Liver (tissue), 9 donors: ENCODE data around the gene FPR1. TPM values are rescaled to one million over a fixed set of nuclear protein-coding genes. Genes with fewer than 3 reads are reported as not detected.

ENCODE experiments used
- DNase-seq: peaks from one replicate; pipeline ENCODE4 v3.0.0-alpha.2; 2017; ENCODE audit warnings: low spot score
- H3K27ac ChIP-seq, 2 donors: one replicate each; pipeline ENCODE4 v1.7.0; 2013; ENCODE audit warnings: inconsistent platforms in 2 of 2, low read length in 2 of 2, control low read depth in 1 of 2, low read depth in 1 of 2, mild to moderate bottlenecking in 1 of 2
- H3K27me3 ChIP-seq, 4 donors: one replicate each; pipeline versions ENCODE4 v1.6.1 to v1.7.0; 2013; ENCODE audit warnings: low read length in 3 of 4, inconsistent platforms in 1 of 4, mild to moderate bottlenecking in 1 of 4, moderate library complexity in 1 of 4; ENCODE audit not compliant: control insufficient read depth in 4 of 4, insufficient read depth in 4 of 4
- H3K36me3 ChIP-seq, 4 donors: one replicate each; pipeline versions ENCODE4 v1.6.1 to v1.7.0; 2013; ENCODE audit warnings: low read length in 3 of 4, mild to moderate bottlenecking in 3 of 4, low read depth in 1 of 4, moderate library complexity in 1 of 4; ENCODE audit not compliant: control insufficient read depth in 4 of 4, insufficient read depth in 3 of 4
- H3K4me1 ChIP-seq, 4 donors: one replicate each; pipeline versions ENCODE4 v1.6.1 to v1.7.0; 2013; ENCODE audit warnings: low read length in 3 of 4, mild to moderate bottlenecking in 3 of 4, moderate library complexity in 1 of 4; ENCODE audit not compliant: control insufficient read depth in 4 of 4, insufficient read depth in 4 of 4
- H3K4me3 ChIP-seq, 3 donors: one replicate each; pipeline versions ENCODE4 v1.6.1 to v1.7.0; 2013; ENCODE audit warnings: low read length in 3 of 3, control low read depth in 1 of 3, low read depth in 1 of 3, mild to moderate bottlenecking in 1 of 3
- H3K9ac ChIP-seq, 2 donors: one replicate each; pipeline ENCODE4 v1.7.0; 2013; ENCODE audit warnings: low read length in 2 of 2, mild to moderate bottlenecking in 2 of 2, moderate library complexity in 2 of 2, control low read depth in 1 of 2, low read depth in 1 of 2
- H3K9me3 ChIP-seq, 4 donors: one replicate each; pipeline versions ENCODE4 v1.6.1 to v1.7.0; 2013; ENCODE audit warnings: low read length in 3 of 4; ENCODE audit not compliant: control insufficient read depth in 4 of 4
- EGR1 ChIP-seq, 2 donors: IDR thresholded peaks; 2 replicates each; pipeline ENCODE4 v1.6.1; 2016 to 2018; ENCODE audit warnings: antibody characterized with exemption in 2 of 2, low read depth in 2 of 2
- FOXA1 ChIP-seq: IDR thresholded peaks from 2 replicates; pipeline ENCODE4 v1.6.1; 2016; ENCODE audit warnings: antibody characterized with exemption
- FOXA2 ChIP-seq: IDR thresholded peaks from 2 replicates; pipeline ENCODE4 v1.6.1; 2016; ENCODE audit warnings: antibody characterized with exemption
- GABPA ChIP-seq, 2 donors: IDR thresholded peaks in 1 of 2; conservative IDR thresholded peaks in 1 of 2; 2 replicates each; pipeline ENCODE4 v1.6.1; 2016; ENCODE audit warnings: antibody characterized with exemption in 2 of 2, mild to moderate bottlenecking in 1 of 2, moderate library complexity in 1 of 2
- HNF4A ChIP-seq, 2 donors: conservative IDR thresholded peaks; 2 replicates each; pipeline ENCODE4 v1.6.1; 2016; ENCODE audit warnings: antibody characterized with exemption in 2 of 2, mild to moderate bottlenecking in 2 of 2
- HNF4G ChIP-seq: IDR thresholded peaks from 2 replicates; pipeline ENCODE4 v1.6.1; 2016; ENCODE audit warnings: antibody characterized with exemption
- JUND ChIP-seq, 2 donors: IDR thresholded peaks; 2 replicates each; pipeline ENCODE4 v1.6.1; 2016; ENCODE audit warnings: antibody characterized with exemption in 2 of 2
- NR2F2 ChIP-seq: IDR thresholded peaks from 2 replicates; pipeline ENCODE4 v1.6.1; 2016; ENCODE audit warnings: antibody characterized with exemption
- RAD21 ChIP-seq, 2 donors: IDR thresholded peaks; 2 replicates each; pipeline ENCODE4 v1.6.1; 2016; ENCODE audit warnings: antibody characterized with exemption in 2 of 2, mild to moderate bottlenecking in 2 of 2
- RXRA ChIP-seq, 2 donors: IDR thresholded peaks; 2 replicates each; pipeline ENCODE4 v1.6.1; 2017 to 2018; ENCODE audit warnings: antibody characterized with exemption in 2 of 2, mild to moderate bottlenecking in 1 of 2
- SP1 ChIP-seq: IDR thresholded peaks from 2 replicates; pipeline ENCODE4 v1.6.1; 2018; ENCODE audit warnings: antibody characterized with exemption, mild to moderate bottlenecking
- TAF1 ChIP-seq: conservative IDR thresholded peaks from 2 replicates; pipeline ENCODE4 v1.6.1; 2016; ENCODE audit warnings: antibody characterized with exemption, mild to moderate bottlenecking
- YY1 ChIP-seq: IDR thresholded peaks from 2 replicates; pipeline ENCODE4 v1.6.1; 2016; ENCODE audit warnings: antibody characterized with exemption, mild to moderate bottlenecking
- WGBS: extraction: QIAGEN DNeasy Blood & Tissue Kit; methylation state at CpG from one replicate; pipeline ENCODE4 v1.1.7; 2013; 5-methylcytosine and 5-hydroxymethylcytosine counted together
- polyA plus RNA-seq, 2 donors: library from polyadenylated mRNA; stranded (reverse) in 1 of 2; unstranded in 1 of 2; fragments of 200-250 nt in 1 of 2; fragments of >200 nt in 1 of 2; fragmentation: Nextera tagmentation in 1 of 2; extraction: Ambion mirVana in 1 of 2; gene quantifications; one replicate each; pipeline versions ENCODE4 v1.2.1 to v1.2.3, GENCODE V29; 2013 to 2015
- total RNA-seq, 2 donors: library from RNA; depleted of rRNA; stranded (reverse); fragments of >200 nt; gene quantifications; one replicate each; pipeline ENCODE4 v1.2.3, GENCODE V29; 2014
- TF ChIP-seq, protein P1 (sequence below): IDR thresholded peaks from 2 replicates; pipeline ENCODE4 v1.6.1; 2016; ENCODE audit warnings: antibody characterized with exemption
- TF ChIP-seq, protein P2 (sequence below): fragments of 150-350 bp; IDR thresholded peaks from 2 replicates; pipeline ENCODE4 v1.5.1; 2017; ENCODE audit warnings: improper control_type of control experiment, low read depth, low read length; ENCODE audit not compliant: missing input control
- TF ChIP-seq, protein P3 (sequence below): IDR thresholded peaks from 2 replicates; pipeline ENCODE4 v1.6.1; 2016; ENCODE audit warnings: antibody characterized with exemption, mild to moderate bottlenecking
- TF ChIP-seq, protein P4 (sequence below): IDR thresholded peaks from 2 replicates; pipeline ENCODE4 v1.6.1; 2016; ENCODE audit warnings: antibody characterized with exemption
- TF ChIP-seq, protein P5 (sequence below): IDR thresholded peaks from 2 replicates; pipeline ENCODE4 v1.6.1; 2016; ENCODE audit warnings: antibody characterized with exemption
- donor health status: healthy.
- donor health status: healthy.
- donor health status: healthy.
- donor health status: healthy.
- donor health status: healthy.

The FPR1 gene
- total and polyA plus RNA-seq, 4 donors: 2.7 to 17.0 (median 8.1) TPM

DNA sequence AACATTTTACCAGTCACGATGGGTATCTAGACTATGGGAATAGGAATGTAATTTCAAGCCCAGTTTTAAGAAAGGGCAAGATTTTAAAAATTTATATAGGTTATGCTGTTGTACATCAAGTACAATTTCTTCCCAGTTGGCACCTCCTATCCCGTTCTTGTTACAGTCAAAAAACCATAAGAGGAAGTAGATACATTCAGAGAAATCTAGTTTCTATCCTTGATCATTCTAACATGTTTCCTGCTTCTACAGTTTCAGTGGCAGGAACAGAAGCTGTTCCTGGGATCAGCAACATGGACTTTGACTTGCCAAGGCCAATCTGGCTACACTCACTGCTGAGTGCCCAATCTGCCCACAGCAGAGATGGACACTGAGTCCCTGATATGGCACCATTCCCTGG lies 28.6 kb upstream of the FPR1 start:
- Histone ChIP-seq H3K4me3 (no peak overlapping the region), H3K36me3 (no peaks in the 10 kb centered on the region), H3K27ac (no peak overlapping the region), H3K27me3 (no peaks in the 10 kb centered on the region), H3K9ac (no peak overlapping the region), H3K4me1 (no peaks in the 10 kb centered on the region), H3K9me3 (peaks cover 0 to 3% (median 0%) of the 10 kb centered on the region in 4 donors)
- no peak for DNase-seq
- TF ChIP-seq YY1: no peak
- no peak for TF ChIP-seq FOXA2
- no peak for TF ChIP-seq FOXA1
- TF ChIP-seq, protein P1, sequence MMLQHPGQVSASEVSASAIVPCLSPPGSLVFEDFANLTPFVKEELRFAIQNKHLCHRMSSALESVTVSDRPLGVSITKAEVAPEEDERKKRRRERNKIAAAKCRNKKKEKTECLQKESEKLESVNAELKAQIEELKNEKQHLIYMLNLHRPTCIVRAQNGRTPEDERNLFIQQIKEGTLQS: no peak
- no peak for TF ChIP-seq GABPA (IDR thresholded peaks at IDR 0.05 in 1 of 2, conservative IDR thresholded peaks at IDR 0.05 in 1 of 2)
- no peak for TF ChIP-seq EGR1 (IDR thresholded peaks at IDR 0.05; ENCODE audit: low read depth in 2 of 2)
- TF ChIP-seq HNF4G: no peak
- TF ChIP-seq RAD21 (IDR thresholded peaks at IDR 0.05): no peak
- no peak for TF ChIP-seq JUND (IDR thresholded peaks at IDR 0.05)
- TF ChIP-seq, protein P2, sequence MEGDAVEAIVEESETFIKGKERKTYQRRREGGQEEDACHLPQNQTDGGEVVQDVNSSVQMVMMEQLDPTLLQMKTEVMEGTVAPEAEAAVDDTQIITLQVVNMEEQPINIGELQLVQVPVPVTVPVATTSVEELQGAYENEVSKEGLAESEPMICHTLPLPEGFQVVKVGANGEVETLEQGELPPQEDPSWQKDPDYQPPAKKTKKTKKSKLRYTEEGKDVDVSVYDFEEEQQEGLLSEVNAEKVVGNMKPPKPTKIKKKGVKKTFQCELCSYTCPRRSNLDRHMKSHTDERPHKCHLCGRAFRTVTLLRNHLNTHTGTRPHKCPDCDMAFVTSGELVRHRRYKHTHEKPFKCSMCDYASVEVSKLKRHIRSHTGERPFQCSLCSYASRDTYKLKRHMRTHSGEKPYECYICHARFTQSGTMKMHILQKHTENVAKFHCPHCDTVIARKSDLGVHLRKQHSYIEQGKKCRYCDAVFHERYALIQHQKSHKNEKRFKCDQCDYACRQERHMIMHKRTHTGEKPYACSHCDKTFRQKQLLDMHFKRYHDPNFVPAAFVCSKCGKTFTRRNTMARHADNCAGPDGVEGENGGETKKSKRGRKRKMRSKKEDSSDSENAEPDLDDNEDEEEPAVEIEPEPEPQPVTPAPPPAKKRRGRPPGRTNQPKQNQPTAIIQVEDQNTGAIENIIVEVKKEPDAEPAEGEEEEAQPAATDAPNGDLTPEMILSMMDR: no peak
- TF ChIP-seq, protein P3, sequence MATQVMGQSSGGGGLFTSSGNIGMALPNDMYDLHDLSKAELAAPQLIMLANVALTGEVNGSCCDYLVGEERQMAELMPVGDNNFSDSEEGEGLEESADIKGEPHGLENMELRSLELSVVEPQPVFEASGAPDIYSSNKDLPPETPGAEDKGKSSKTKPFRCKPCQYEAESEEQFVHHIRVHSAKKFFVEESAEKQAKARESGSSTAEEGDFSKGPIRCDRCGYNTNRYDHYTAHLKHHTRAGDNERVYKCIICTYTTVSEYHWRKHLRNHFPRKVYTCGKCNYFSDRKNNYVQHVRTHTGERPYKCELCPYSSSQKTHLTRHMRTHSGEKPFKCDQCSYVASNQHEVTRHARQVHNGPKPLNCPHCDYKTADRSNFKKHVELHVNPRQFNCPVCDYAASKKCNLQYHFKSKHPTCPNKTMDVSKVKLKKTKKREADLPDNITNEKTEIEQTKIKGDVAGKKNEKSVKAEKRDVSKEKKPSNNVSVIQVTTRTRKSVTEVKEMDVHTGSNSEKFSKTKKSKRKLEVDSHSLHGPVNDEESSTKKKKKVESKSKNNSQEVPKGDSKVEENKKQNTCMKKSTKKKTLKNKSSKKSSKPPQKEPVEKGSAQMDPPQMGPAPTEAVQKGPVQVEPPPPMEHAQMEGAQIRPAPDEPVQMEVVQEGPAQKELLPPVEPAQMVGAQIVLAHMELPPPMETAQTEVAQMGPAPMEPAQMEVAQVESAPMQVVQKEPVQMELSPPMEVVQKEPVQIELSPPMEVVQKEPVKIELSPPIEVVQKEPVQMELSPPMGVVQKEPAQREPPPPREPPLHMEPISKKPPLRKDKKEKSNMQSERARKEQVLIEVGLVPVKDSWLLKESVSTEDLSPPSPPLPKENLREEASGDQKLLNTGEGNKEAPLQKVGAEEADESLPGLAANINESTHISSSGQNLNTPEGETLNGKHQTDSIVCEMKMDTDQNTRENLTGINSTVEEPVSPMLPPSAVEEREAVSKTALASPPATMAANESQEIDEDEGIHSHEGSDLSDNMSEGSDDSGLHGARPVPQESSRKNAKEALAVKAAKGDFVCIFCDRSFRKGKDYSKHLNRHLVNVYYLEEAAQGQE: no peak
- TF ChIP-seq, protein P4, sequence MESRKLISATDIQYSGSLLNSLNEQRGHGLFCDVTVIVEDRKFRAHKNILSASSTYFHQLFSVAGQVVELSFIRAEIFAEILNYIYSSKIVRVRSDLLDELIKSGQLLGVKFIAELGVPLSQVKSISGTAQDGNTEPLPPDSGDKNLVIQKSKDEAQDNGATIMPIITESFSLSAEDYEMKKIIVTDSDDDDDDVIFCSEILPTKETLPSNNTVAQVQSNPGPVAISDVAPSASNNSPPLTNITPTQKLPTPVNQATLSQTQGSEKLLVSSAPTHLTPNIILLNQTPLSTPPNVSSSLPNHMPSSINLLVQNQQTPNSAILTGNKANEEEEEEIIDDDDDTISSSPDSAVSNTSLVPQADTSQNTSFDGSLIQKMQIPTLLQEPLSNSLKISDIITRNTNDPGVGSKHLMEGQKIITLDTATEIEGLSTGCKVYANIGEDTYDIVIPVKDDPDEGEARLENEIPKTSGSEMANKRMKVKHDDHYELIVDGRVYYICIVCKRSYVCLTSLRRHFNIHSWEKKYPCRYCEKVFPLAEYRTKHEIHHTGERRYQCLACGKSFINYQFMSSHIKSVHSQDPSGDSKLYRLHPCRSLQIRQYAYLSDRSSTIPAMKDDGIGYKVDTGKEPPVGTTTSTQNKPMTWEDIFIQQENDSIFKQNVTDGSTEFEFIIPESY: no peak
- TF ChIP-seq NR2F2: no peak
- TF ChIP-seq HNF4A (conservative IDR thresholded peaks at IDR 0.05): no peak
- TF ChIP-seq RXRA (IDR thresholded peaks at IDR 0.05): no peak
- TF ChIP-seq, protein P5, sequence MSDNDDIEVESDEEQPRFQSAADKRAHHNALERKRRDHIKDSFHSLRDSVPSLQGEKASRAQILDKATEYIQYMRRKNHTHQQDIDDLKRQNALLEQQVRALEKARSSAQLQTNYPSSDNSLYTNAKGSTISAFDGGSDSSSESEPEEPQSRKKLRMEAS: no peak
- TF ChIP-seq SP1: no peak
- no peak for TF ChIP-seq TAF1
- 28% methylated on average over 2 of the region's 2 CpGs for WGBS
